Measurements from ENCODE around the gene ACADVL.

ACADVL gene

GRCh38 chr17:7246779-7247178 is 27.0 kb downstream of the ACADVL start:
- Histone ChIP-seq H3K36me3 (ENCODE audit: insufficient read depth) (no peaks in the 10 kb centered on the region), H3K4me1 (ENCODE audit: low read depth, poor library complexity, severe bottlenecking) (no peaks in the 10 kb centered on the region), H3K27ac (no peak overlapping the region), H3K79me2 (ENCODE audit: insufficient read depth, low read depth) (no peaks in the 10 kb centered on the region), H4K20me1 (ENCODE audit: insufficient read depth) (no peaks in the 10 kb centered on the region), H2AFZ (ENCODE audit: low read depth) (no peak overlapping the region), H3K9ac (no peak overlapping the region), H3K27me3 (ENCODE audit: insufficient read depth, low read depth) (no peaks in the 10 kb centered on the region), H3K4me3 (IDR thresholded peaks at IDR 0.05; ENCODE audit: insufficient read depth, low read depth, low read length) (no peak overlapping the region), H3K4me2 (no peak overlapping the region)
- TF ChIP-seq, protein P1, sequence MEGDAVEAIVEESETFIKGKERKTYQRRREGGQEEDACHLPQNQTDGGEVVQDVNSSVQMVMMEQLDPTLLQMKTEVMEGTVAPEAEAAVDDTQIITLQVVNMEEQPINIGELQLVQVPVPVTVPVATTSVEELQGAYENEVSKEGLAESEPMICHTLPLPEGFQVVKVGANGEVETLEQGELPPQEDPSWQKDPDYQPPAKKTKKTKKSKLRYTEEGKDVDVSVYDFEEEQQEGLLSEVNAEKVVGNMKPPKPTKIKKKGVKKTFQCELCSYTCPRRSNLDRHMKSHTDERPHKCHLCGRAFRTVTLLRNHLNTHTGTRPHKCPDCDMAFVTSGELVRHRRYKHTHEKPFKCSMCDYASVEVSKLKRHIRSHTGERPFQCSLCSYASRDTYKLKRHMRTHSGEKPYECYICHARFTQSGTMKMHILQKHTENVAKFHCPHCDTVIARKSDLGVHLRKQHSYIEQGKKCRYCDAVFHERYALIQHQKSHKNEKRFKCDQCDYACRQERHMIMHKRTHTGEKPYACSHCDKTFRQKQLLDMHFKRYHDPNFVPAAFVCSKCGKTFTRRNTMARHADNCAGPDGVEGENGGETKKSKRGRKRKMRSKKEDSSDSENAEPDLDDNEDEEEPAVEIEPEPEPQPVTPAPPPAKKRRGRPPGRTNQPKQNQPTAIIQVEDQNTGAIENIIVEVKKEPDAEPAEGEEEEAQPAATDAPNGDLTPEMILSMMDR (conservative IDR thresholded peaks at IDR 0.05; ENCODE audit: low read depth, low read length): no peak

- Histone ChIP-seq H3K4me3 (IDR thresholded peaks at IDR 0.05; ENCODE audit: insufficient read depth, low read depth, low read length) (no peak overlapping the region), H3K36me3 (ENCODE audit: insufficient read depth) (no peaks in the 10 kb centered on the region), H3K27ac (no peak overlapping the region), H3K4me2 (no peak overlapping the region), H3K9ac (no peak overlapping the region), H3K79me2 (ENCODE audit: insufficient read depth, low read depth) (no peaks in the 10 kb centered on the region), H3K4me1 (ENCODE audit: low read depth, poor library complexity, severe bottlenecking) (no peaks in the 10 kb centered on the region), H4K20me1 (ENCODE audit: insufficient read depth) (no peaks in the 10 kb centered on the region), H2AFZ (ENCODE audit: low read depth) (no peak overlapping the region), H3K27me3 (ENCODE audit: insufficient read depth, low read depth) (no peaks in the 10 kb centered on the region)
- TF ChIP-seq, protein P1 (conservative IDR thresholded peaks at IDR 0.05; ENCODE audit: low read depth, low read length): no peak
These were observed 29.1 kb downstream of the ACADVL start for GRCh38 chr17:7248796-7249195.

DNA sequence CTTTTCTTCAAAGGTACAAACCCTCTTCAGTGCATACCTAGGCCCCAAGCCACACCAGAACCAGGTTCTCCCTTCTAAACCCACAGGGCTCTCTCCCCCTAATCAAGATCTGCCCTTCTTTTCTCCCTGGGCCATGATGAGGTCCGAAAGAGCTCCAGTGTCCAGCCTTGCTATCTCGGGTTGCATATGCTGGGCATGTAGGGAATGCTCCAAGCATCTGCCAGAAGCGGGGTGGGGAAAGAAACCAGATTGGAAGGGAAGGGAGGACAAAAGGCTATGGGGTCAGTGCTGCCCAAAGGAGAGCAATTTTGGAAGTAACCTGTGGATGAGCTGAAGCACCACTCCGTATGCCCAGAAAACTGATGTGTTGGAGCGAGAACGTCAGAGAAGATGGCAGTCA is 29.5 kb downstream of the ACADVL start:
- no peaks in the 10 kb centered on the region for H3K79me2 ChIP-seq (ENCODE audit: insufficient read depth, low read depth)
- no peak overlapping the region for H3K9ac ChIP-seq

GRCh38 chr17:7249830-7250229 is 30.1 kb downstream of the ACADVL start:
- no peaks in the 10 kb centered on the region for H4K20me1 ChIP-seq (ENCODE audit: insufficient read depth)

More for the DNA sequence above, 29.5 kb downstream of the ACADVL start:
- no peaks in the 10 kb centered on the region for H3K4me1 ChIP-seq (ENCODE audit: low read depth, poor library complexity, severe bottlenecking)
- no peak overlapping the region for H3K27ac ChIP-seq
- H4K20me1 ChIP-seq (ENCODE audit: insufficient read depth): no peaks in the 10 kb centered on the region
- H2AFZ ChIP-seq (ENCODE audit: low read depth): no peak overlapping the region
- no peak overlapping the region for H3K4me3 ChIP-seq (IDR thresholded peaks at IDR 0.05; ENCODE audit: insufficient read depth, low read depth, low read length)
- TF ChIP-seq, protein P1 (conservative IDR thresholded peaks at IDR 0.05; ENCODE audit: low read depth, low read length): no peak
- no peaks in the 10 kb centered on the region for H3K27me3 ChIP-seq (ENCODE audit: insufficient read depth, low read depth)
- H3K36me3 ChIP-seq (ENCODE audit: insufficient read depth): no peaks in the 10 kb centered on the region
- H3K4me2 ChIP-seq: no peak overlapping the region

More at GRCh38 chr17:7249830-7250229, 30.1 kb downstream of the ACADVL start:
- H3K27me3 ChIP-seq (ENCODE audit: insufficient read depth, low read depth): no peaks in the 10 kb centered on the region
- H3K36me3 ChIP-seq (ENCODE audit: insufficient read depth): no peaks in the 10 kb centered on the region
- TF ChIP-seq, protein P1 (conservative IDR thresholded peaks at IDR 0.05; ENCODE audit: low read depth, low read length): no peak
- no peaks in the 10 kb centered on the region for H3K4me1 ChIP-seq (ENCODE audit: low read depth, poor library complexity, severe bottlenecking)
- no peak overlapping the region for H3K4me3 ChIP-seq (IDR thresholded peaks at IDR 0.05; ENCODE audit: insufficient read depth, low read depth, low read length)
- no peak overlapping the region for H2AFZ ChIP-seq (ENCODE audit: low read depth)
- no peaks in the 10 kb centered on the region for H3K79me2 ChIP-seq (ENCODE audit: insufficient read depth, low read depth)
- no peak overlapping the region for H3K27ac ChIP-seq
- H3K9ac ChIP-seq: no peak overlapping the region
- no peak overlapping the region for H3K4me2 ChIP-seq
